HCT116 (cell line): ENCODE measurements around the gene FHIT. TPM values are rescaled to one million over a fixed set of nuclear protein-coding genes. Genes with fewer than 3 reads are reported as not detected.

Source experiments
- ATAC-seq: fragments of 200-7000 bp; cut with Tn5 transposase; 2 replicates; pipeline ENCODE4 v1.9.1; 2020; ENCODE audit warnings: mild to moderate bottlenecking, moderate library complexity
- BruUV-seq: library from RNA; stranded (reverse); fragments of 400-500 nt; replicated peaks from 2 replicates; lab custom pipeline; 2021; lab: Mats Ljungman, UMichigan
- CTCF ChIA-PET: fragments of 300-600 bp; sonication (Branson Sonifier 250); formaldehyde crosslinking; loops from one replicate; lab custom pipeline; 2021; ENCODE audit warnings: antibody characterized with exemption; lab: Charles Lee
- POLR2A ChIA-PET: fragments of 300-600, 350-600 bp; sonication (Branson Sonifier 250); formaldehyde crosslinking; loops from one replicate; lab custom pipeline; 2021; ENCODE audit warnings: antibody characterized with exemption; lab: Charles Lee
- RAD21 ChIA-PET, 2 experiments: fragments of 300-600 bp; sonication (Branson Sonifier 250); formaldehyde crosslinking; loops; one replicate each; lab custom pipeline; 2023; ENCODE audit warnings: low total read pairs in 2 of 2; ENCODE audit not compliant: uncharacterized antibody in 2 of 2, unreplicated experiment in 2 of 2, low non-redundant PET in 1 of 2; lab: Charles Lee
- DNase-seq: peaks from one replicate; pipeline ENCODE4 v3.0.0-alpha.2; 2010; ENCODE audit warnings: low read depth, low spot score
- H2AFZ ChIP-seq: fragments of 200-600 bp; shearing (Covaris generic), sonication (generic); 2 replicates; pipeline ENCODE4 v1.6.1; 2017; ENCODE audit warnings: low read depth, mixed run types, mixed read lengths, antibody characterized with exemption, low read length; ENCODE audit not compliant: poor library complexity, severe bottlenecking
- H3K27ac ChIP-seq: 2 replicates; pipeline ENCODE4 v1.5.1; 2012; ENCODE audit warnings: low read depth, low read length
- H3K27me3 ChIP-seq: fragments of 200-600 bp; sonication (generic); 2 replicates; pipeline ENCODE4 v1.6.1; 2016; ENCODE audit warnings: mixed run types, low read length, mixed read lengths; ENCODE audit not compliant: insufficient read depth
- H3K36me3 ChIP-seq, 2 experiments: fragments of 200-500 bp in 1 of 2; fragments of 200-600 bp in 1 of 2; sonication (Bioruptor generic) in 1 of 2; sonication (generic) in 1 of 2; 2 replicates each; pipeline versions ENCODE4 v1.5.1 to v1.6.1; 2014 to 2016; ENCODE audit warnings: low read length in 2 of 2, inconsistent platforms in 1 of 2, mixed read lengths in 1 of 2, mixed run types in 1 of 2; ENCODE audit not compliant: insufficient read depth in 2 of 2, control insufficient read depth in 1 of 2
- H3K4me1 ChIP-seq, 2 experiments: fragments of 200-600 bp in 1 of 2; sonication (generic) in 1 of 2; 2 replicates each; pipeline versions ENCODE4 v1.5.1 to v1.6.1; 2012 to 2017; ENCODE audit warnings: low read length in 2 of 2, inconsistent platforms in 1 of 2, mild to moderate bottlenecking in 1 of 2, mixed read lengths in 1 of 2, mixed run types in 1 of 2, moderate library complexity in 1 of 2; ENCODE audit not compliant: insufficient read depth in 2 of 2, control insufficient read depth in 1 of 2
- H3K4me2 ChIP-seq: fragments of 200-600 bp; sonication (generic); 2 replicates; pipeline ENCODE4 v1.6.1; 2017; ENCODE audit warnings: mixed run types, low read length, mixed read lengths
- H3K4me3 ChIP-seq, 2 experiments: fragments of 200-600 bp in 1 of 2; sonication (generic) in 1 of 2; replicated peaks in 1 of 2; 2 replicates each; pipeline ENCODE4 v1.5.1; 2011 to 2016; ENCODE audit warnings: low read length in 2 of 2, control low read depth in 1 of 2, low read depth in 1 of 2, mild to moderate bottlenecking in 1 of 2, mixed read lengths in 1 of 2, mixed run types in 1 of 2
- H3K79me2 ChIP-seq: fragments of 200-600 bp; sonication (generic); 2 replicates; pipeline ENCODE4 v1.6.1; 2017; ENCODE audit warnings: mild to moderate bottlenecking, mixed run types, low read length, moderate library complexity, mixed read lengths; ENCODE audit not compliant: insufficient read depth
- H3K9ac ChIP-seq: fragments of 200-600 bp; sonication (generic); 2 replicates; pipeline ENCODE4 v1.6.1; 2016; ENCODE audit warnings: low read length, mixed read lengths
- H3K9me2 ChIP-seq: fragments of 200-600 bp; sonication (generic), shearing (Covaris generic); 2 replicates; pipeline ENCODE4 v1.6.1; 2017; ENCODE audit warnings: mixed run types, mild to moderate bottlenecking, moderate library complexity; ENCODE audit not compliant: insufficient read depth
- H3K9me3 ChIP-seq, 2 experiments: fragments of 200-500 bp in 1 of 2; fragments of 200-600 bp in 1 of 2; sonication (Bioruptor generic) in 1 of 2; sonication (generic) in 1 of 2; 2 replicates each; pipeline ENCODE4 v1.6.1; 2014 to 2017; ENCODE audit warnings: low read length in 2 of 2, mixed read lengths in 2 of 2, inconsistent platforms in 1 of 2, low read depth in 1 of 2, mild to moderate bottlenecking in 1 of 2, mixed run types in 1 of 2, moderate library complexity in 1 of 2; ENCODE audit not compliant: control insufficient read depth in 1 of 2, insufficient read depth in 1 of 2
- H4K20me1 ChIP-seq: fragments of 200-600 bp; sonication (generic), shearing (Covaris generic); 2 replicates; pipeline ENCODE4 v1.6.1; 2017; ENCODE audit warnings: mixed run types, mild to moderate bottlenecking, moderate library complexity; ENCODE audit not compliant: insufficient read depth
- CBX3 ChIP-seq: IDR thresholded peaks from 2 replicates; pipeline ENCODE4 v1.6.1; 2012; ENCODE audit warnings: low read depth
- CEBPB ChIP-seq: IDR thresholded peaks from 2 replicates; pipeline ENCODE4 v1.6.1; 2012; ENCODE audit warnings: low read depth
- EGR1 ChIP-seq: IDR thresholded peaks from 2 replicates; pipeline ENCODE4 v1.6.1; 2012; ENCODE audit warnings: low read depth
- FOSL1 ChIP-seq: IDR thresholded peaks from 2 replicates; pipeline ENCODE4 v1.6.1; 2012; ENCODE audit warnings: low read depth
- POLR2A ChIP-seq: IDR thresholded peaks from 2 replicates; pipeline ENCODE4 v1.7.0; 2011; ENCODE audit warnings: borderline replicate concordance; ENCODE audit not compliant: insufficient read depth, insufficient read length; ENCODE audit errors: extremely low read depth
- RAD21 ChIP-seq: IDR thresholded peaks from 2 replicates; pipeline ENCODE4 v1.6.1; 2012; ENCODE audit warnings: low read depth, mild to moderate bottlenecking
- SIN3A ChIP-seq: IDR thresholded peaks from 2 replicates; pipeline ENCODE4 v1.6.1; 2012; ENCODE audit warnings: low read depth
- TCF7L2 ChIP-seq: IDR thresholded peaks from 2 replicates; pipeline ENCODE4 v1.7.0; 2011; ENCODE audit warnings: borderline replicate concordance, inconsistent platforms; ENCODE audit not compliant: insufficient read depth, insufficient read length; ENCODE audit errors: extremely low read depth
- YY1 ChIP-seq: IDR thresholded peaks from 2 replicates; pipeline ENCODE4 v1.6.1; 2011; ENCODE audit warnings: low read length, low read depth, moderate library complexity, mild to moderate bottlenecking; ENCODE audit not compliant: insufficient replicate concordance; ENCODE audit errors: extremely low read depth
- ZNF274 ChIP-seq: fragments of 200-500 bp; sonication (Bioruptor generic); IDR thresholded peaks from 2 replicates; pipeline ENCODE4 v1.6.1; 2014; ENCODE audit warnings: mild to moderate bottlenecking, low read depth, low read length, inconsistent platforms
- intact Hi-C: fragments of 100-400 bp; cut with micrococcal nuclease; formaldehyde crosslinking; loops from 2 replicates; pipeline ENCODE4 v1.10.0; 2022
- total RNA-seq: library from RNA; stranded (reverse); gene quantifications from one replicate; pipeline ENCODE4 v1.2.1, GENCODE V29; 2021; ENCODE audit not compliant: unreplicated experiment
- TF ChIP-seq, protein P1 (sequence below): IDR thresholded peaks from 2 replicates; pipeline ENCODE4 v1.6.1; 2012; ENCODE audit warnings: low read depth
- TF ChIP-seq, protein P2 (sequence below): IDR thresholded peaks from 2 replicates; pipeline ENCODE4 v1.6.1; 2011; ENCODE audit warnings: mild to moderate bottlenecking, low read length, moderate library complexity; ENCODE audit not compliant: insufficient replicate concordance; ENCODE audit errors: extremely low read depth
- TF ChIP-seq, protein P3 (sequence below): IDR thresholded peaks from 2 replicates; pipeline ENCODE4 v1.6.1; 2012

FHIT gene
- total RNA-seq, 1 experiment from 2014 or later, result 20.1 TPM

DNA sequence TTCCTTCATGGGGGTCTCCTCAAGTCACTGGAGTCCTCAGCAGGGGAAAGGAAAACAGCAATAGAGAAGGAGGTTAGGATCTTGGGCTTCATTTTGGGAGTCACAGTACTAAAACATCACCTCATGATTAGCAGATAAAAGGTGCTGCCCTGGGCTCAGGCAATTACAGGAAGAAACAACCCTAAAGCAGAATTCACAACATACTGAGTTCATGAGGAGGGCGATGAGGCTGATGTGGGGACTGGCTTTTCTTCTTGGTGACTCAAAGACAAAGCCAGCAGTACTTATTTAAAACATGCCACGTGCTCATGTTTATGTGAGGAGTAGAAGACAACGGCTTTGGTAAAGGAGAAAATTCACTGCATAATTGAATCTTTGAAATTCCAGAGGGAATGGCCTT, 1379.1 kb downstream of the FHIT start:
- no peaks in the 10 kb centered on the region for H3K4me1 ChIP-seq
- no peak for DNase-seq
- POLR2A ChIA-PET, result no interaction called here
- H3K79me2 ChIP-seq, result no peaks in the 10 kb centered on the region
- RAD21 ChIA-PET, result no interaction called here
- intact Hi-C loops, result no loop called here
- no peaks in the 10 kb centered on the region for H3K9me2 ChIP-seq
- TF ChIP-seq EGR1, result no peak
- no peak for TF ChIP-seq SIN3A
- no peak for TF ChIP-seq TCF7L2
- TF ChIP-seq YY1, result no peak
- TF ChIP-seq FOSL1, result no peak
- H4K20me1 ChIP-seq, result no peaks in the 10 kb centered on the region
- H3K36me3 ChIP-seq, result no peaks in the 10 kb centered on the region
- BruUV-seq, result no TSS peak
- H3K4me2 ChIP-seq, result no peak overlapping the region
- no peak overlapping the region for H3K4me3 ChIP-seq
- H3K27ac ChIP-seq, result no peak overlapping the region
- no peak for ATAC-seq
- CTCF ChIA-PET, result no interaction called here
- no peaks in the 10 kb centered on the region for H3K9me3 ChIP-seq
- H3K27me3 ChIP-seq, result peaks cover 10% of the 10 kb centered on the region; the same call in 1 of the 2 replicates
- H3K9ac ChIP-seq, result no peak overlapping the region
- no peak overlapping the region for H2AFZ ChIP-seq

DNA sequence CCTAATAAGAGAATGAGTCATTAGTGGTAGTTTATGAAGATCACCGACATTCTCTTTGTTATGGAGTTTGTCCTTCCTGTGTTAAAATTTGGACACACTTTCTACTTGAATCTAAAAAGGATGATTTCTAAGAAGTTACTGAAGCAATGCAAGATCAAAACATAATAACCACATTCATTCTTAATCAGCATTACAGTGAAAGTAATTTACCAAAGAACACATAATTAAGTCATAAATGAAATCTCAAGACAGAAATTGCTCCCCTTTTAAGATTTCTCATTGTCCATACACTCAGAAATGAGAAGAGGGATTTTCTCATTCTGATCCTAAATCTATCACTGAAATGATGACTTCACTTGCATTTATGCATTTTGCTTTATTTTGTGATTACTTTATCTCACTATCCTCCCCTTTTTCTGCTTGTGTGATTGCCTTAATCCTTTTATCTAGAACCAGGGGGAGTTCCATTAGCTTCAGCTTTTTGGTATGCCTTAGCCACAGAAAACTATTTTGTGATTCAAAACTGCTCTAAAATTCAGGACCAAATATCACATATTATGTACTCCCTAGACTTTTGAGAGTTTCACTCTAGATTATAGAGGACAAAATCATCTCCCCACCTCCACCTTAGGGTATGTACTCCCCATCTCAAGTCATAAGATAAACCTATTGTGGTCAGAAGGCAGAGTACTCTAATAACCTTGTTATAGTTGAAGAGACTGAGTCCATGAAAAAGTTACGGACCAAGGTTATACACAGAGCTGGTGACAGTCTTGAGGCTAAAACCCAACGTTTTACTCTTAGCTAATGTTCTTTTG, 1383.9 kb downstream of the FHIT start:
- Histone ChIP-seq H4K20me1 (no peaks in the 10 kb centered on the region), H3K79me2 (no peaks in the 10 kb centered on the region), H3K4me1 (peaks cover 0 to 7% of the 10 kb centered on the region in 2 experiments; a peak in 2 of 4 replicates), H3K4me3 (no peak overlapping the region), H3K9ac (no peak overlapping the region), H3K9me2 (no peaks in the 10 kb centered on the region), H3K36me3 (no peaks in the 10 kb centered on the region), H3K4me2 (no peak overlapping the region), H3K9me3 (no peaks in the 10 kb centered on the region), H2AFZ (no peak overlapping the region), H3K27ac (no peak overlapping the region), H3K27me3 (peaks cover 12% of the 10 kb centered on the region; the same call in 1 of the 2 replicates)
- CTCF ChIA-PET, result interaction anchor here (2.9 kb wide), 1 partner anchor 10 kb away, joined by 13 read pairs; no protein-coding TSS in a partner anchor
- TF ChIP-seq TCF7L2 (no peak), CBX3 (no peak), RAD21 (no peak), ZNF274 (no peak), EGR1 (no peak), POLR2A (no peak), CEBPB (no peak)
- TF ChIP-seq, protein P1, sequence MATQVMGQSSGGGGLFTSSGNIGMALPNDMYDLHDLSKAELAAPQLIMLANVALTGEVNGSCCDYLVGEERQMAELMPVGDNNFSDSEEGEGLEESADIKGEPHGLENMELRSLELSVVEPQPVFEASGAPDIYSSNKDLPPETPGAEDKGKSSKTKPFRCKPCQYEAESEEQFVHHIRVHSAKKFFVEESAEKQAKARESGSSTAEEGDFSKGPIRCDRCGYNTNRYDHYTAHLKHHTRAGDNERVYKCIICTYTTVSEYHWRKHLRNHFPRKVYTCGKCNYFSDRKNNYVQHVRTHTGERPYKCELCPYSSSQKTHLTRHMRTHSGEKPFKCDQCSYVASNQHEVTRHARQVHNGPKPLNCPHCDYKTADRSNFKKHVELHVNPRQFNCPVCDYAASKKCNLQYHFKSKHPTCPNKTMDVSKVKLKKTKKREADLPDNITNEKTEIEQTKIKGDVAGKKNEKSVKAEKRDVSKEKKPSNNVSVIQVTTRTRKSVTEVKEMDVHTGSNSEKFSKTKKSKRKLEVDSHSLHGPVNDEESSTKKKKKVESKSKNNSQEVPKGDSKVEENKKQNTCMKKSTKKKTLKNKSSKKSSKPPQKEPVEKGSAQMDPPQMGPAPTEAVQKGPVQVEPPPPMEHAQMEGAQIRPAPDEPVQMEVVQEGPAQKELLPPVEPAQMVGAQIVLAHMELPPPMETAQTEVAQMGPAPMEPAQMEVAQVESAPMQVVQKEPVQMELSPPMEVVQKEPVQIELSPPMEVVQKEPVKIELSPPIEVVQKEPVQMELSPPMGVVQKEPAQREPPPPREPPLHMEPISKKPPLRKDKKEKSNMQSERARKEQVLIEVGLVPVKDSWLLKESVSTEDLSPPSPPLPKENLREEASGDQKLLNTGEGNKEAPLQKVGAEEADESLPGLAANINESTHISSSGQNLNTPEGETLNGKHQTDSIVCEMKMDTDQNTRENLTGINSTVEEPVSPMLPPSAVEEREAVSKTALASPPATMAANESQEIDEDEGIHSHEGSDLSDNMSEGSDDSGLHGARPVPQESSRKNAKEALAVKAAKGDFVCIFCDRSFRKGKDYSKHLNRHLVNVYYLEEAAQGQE, result no peak
- TF ChIP-seq, protein P2, sequence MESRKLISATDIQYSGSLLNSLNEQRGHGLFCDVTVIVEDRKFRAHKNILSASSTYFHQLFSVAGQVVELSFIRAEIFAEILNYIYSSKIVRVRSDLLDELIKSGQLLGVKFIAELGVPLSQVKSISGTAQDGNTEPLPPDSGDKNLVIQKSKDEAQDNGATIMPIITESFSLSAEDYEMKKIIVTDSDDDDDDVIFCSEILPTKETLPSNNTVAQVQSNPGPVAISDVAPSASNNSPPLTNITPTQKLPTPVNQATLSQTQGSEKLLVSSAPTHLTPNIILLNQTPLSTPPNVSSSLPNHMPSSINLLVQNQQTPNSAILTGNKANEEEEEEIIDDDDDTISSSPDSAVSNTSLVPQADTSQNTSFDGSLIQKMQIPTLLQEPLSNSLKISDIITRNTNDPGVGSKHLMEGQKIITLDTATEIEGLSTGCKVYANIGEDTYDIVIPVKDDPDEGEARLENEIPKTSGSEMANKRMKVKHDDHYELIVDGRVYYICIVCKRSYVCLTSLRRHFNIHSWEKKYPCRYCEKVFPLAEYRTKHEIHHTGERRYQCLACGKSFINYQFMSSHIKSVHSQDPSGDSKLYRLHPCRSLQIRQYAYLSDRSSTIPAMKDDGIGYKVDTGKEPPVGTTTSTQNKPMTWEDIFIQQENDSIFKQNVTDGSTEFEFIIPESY, result no peak
- TF ChIP-seq, protein P3, sequence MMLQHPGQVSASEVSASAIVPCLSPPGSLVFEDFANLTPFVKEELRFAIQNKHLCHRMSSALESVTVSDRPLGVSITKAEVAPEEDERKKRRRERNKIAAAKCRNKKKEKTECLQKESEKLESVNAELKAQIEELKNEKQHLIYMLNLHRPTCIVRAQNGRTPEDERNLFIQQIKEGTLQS, result no peak
- DNase-seq (no peak), ATAC-seq (no peak)
- intact Hi-C loops, result no loop called here
- POLR2A ChIA-PET, result no interaction called here
- BruUV-seq, result no TSS peak
- RAD21 ChIA-PET, result no interaction called here
